Muscle of back (tissue), 11 donors: ENCODE results near the gene SPIRE2. TPM values are rescaled to one million over a fixed set of nuclear protein-coding genes. Genes with fewer than 3 reads are reported as not detected.
"Not testable (repeated sequence)": the region's sequence is repeated elsewhere in the genome, so short reads cannot be mapped to it uniquely, and the experiment has no call there.

Experiments used
- DNase-seq, 3 donors: peaks; one replicate each; pipeline versions ENCODE4 v3.0.0 to v3.0.0-alpha.2; 2013
- polyA plus RNA-seq, 10 donors: library from polyadenylated mRNA; unstranded; fragments of 120-200 nt; gene quantifications; one replicate each; pipeline ENCODE4 v1.2.1, GENCODE V29; 2013; ENCODE audit not compliant: insufficient read length in 10 of 10

The SPIRE2 gene
- polyA plus RNA-seq, 10 donors: 1.6 to 4.9 (median 2.7) TPM

- DNase-seq: not testable (repeated sequence)
Measured at GRCh38 chr16:89834813-89835363, 6.6 kb downstream of the SPIRE2 start.

DNA sequence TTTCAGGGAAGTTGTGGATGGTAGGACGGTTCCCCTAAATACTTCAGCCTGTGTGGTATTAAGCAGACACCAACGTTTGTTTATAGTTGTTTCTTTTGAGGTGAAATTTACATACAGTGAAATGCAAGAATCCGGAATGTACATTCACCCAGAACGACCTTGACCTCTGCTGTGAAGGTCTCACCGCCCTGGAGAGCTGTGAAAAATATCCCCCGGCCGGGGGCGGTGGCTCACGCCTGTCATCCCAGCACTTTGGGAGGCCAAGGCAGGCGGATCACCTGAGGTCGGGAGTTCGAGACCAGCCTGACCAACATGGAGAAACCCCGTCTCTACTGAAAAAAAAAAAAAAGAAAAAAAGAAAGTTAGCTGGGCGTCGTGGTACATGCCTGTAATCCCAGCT, 8.2 kb downstream of the SPIRE2 start:
- DNase-seq: not testable (repeated sequence)

DNA sequence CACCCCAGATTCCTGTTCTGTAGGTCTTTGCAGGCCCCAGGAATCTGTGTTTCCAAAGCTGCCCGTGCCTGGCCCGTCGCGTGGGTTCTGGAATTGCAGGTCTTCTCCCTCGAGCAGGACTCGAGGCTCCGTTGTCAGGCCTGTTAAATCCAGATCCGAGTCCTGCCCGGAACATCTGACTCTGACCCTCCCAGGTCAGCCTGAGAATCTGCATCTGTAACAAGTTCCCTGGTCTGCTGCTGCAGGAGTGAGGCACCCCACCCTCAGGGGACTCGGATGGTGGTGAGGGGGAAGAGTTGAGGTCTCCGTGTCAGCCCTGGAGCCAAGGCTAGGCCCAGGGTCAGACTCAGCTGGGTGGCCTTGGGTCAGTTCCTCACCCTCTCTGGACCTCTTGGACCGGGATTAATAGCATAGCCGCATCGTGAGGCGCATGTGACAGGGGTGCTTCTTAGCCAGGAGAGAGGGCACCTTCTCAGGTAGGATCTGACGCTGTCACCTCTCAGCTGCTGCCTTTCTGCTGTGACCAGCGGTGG, 8.8 kb downstream of the SPIRE2 start:
- no peak for DNase-seq

GRCh38 chr16:89841275-89841674, 13.0 kb downstream of the SPIRE2 start:
- DNase-seq: no peak

GRCh38 chr16:89842471-89843408, 14.5 kb downstream of the SPIRE2 start:
- DNase-seq: peak in 1 of 3 donors; percentile 66

DNA sequence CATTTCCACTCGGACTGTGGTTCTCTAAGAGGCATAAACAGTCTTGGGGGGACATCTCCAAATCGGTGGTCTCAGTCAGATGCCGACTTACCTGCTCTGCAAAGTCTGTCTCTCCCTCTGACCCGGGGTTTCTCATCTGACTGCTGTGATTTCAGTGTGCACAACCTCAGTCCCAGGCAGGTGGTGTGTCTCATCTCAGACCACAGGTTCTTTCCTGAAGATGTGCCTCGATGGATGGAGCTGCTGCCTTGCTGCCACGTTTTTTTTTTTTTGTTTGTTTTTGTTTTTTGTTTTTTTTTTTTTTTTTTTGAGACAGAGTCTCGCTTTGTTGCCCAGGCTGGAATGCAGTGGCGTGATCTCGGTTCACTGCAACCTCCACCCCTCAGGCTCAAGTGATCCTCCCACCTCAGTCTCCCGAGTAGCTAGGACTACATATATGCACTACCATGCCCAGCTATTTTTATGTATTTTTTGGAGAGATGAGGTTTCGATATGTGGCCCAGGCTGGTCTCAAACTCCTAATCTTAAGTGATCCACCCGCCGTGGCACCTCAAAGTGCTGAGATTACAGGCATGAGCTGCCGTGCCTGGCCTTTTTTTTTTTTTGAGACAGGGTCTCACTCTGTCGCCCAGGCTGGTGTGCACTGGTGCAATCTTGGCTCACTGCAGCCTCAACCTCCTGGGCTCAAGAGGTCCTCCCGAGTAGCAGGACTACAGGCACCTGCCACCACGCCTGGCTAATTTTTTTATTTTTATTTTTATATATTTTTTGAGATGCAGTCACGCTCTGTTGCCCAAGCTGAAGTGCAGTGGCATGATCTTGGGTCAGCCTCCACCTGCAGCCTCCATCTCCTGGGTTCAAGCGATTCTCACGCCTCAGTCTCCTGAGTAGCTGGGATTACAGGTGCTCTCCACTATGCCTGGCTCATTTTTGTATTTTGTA, 15.4 kb downstream of the SPIRE2 start:
- DNase-seq: no peak

- DNase-seq: no peak
Measured at GRCh38 chr16:89844739-89845339, 16.6 kb downstream of the SPIRE2 start.

DNA sequence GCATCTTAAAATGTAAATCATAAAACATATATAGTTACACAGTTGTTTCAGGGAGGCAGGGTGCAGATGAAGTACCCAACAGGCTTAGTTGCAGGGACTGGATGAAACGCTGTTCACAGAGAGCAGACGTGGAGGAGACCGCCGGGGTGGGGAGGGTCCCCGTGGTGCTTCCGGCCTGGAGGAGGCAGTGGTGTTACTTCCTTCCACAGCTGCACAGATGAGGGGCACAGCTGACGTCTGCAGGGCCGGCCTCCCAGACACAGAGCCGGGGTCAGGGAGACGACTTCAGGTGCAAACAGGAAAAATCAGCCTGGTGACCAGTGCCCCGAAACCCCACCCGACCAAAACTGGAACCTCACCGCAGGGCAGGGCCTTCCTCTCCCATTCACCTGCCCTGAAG, 17.1 kb downstream of the SPIRE2 start:
- no peak for DNase-seq

DNA sequence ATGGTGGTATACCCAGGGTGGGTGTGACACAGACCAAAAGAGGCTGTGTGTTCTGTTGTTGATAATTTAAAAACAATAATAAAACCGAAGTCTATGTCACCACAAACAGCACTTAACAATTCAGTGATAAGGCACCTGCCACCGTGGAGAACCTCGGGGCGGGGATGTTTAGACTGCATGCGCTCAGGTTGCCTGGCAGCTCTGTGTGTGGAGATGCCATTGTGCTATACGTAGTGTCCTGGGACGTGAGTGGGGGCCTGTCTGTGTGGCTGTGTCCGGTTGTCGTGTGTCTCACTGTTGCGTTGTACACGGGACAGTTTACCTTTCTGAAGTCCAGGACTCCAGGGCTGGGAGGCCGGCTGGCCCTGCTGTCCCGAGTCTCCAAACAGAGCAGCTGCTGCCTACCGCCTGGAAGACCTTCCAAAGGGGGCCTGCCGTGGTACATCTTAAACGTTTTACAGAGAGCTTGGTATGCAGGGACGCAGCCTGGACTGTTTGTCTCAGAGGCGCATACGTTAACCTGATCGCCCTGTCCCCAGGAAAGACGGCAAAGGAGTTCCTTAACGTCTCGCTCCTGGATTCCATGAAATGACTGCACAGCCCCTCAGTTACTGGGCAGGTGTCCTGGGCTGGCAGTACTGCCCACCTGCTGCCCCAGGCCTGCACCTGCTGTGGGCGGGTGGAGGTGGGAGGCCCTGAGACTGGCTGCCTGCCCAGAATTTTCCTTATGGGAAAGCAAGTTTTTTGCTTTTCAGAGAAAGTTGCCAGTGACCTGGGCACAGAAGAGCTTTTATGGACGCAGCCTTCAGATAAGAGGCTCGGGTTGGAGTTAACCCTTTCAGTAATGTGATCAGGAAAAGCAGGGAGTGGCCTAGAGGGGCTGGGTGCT, 19.0 kb downstream of the SPIRE2 start:
- no peak for DNase-seq

- DNase-seq: no peak
Measured at GRCh38 chr16:89847940-89848297, 19.6 kb downstream of the SPIRE2 start.

- DNase-seq: no peak
Measured at GRCh38 chr16:89848974-89849373, 20.7 kb downstream of the SPIRE2 start.

DNA sequence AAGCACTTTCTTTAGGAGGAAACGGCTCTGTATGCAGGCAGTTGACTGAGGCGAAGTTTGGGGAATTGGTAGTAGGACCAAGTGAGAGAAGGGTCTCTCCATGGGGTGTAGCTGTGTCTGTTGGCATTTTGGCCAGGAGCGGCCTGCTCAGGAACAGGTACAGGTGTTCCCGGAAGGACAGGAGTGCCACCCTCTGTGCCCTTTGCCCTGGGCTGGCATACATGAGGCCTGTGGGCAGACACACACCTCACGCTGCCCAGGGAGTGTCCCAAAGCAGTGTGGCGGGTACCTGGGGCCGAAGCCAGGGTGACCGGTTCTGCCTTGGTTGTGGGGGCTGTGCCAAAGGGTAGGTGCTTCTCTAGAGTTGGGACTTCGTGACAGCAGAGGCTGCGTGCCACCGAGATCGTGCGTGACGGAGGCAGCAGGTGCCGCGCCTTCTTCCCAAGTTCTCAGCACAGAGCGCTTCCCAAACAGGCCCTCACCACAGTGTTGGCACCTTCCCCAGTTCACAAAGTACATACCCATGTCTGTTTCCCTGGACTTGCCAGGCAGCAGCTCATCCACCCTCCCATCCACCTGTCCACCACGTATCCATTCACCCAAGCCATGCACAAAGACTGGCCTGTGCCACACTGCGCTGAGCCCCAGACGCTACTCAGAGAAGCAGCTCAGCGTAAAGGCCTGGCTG, 25.2 kb downstream of the SPIRE2 start:
- no peak for DNase-seq

- DNase-seq: no peak
Measured at GRCh38 chr16:89855301-89855945, 27.1 kb downstream of the SPIRE2 start.

DNA sequence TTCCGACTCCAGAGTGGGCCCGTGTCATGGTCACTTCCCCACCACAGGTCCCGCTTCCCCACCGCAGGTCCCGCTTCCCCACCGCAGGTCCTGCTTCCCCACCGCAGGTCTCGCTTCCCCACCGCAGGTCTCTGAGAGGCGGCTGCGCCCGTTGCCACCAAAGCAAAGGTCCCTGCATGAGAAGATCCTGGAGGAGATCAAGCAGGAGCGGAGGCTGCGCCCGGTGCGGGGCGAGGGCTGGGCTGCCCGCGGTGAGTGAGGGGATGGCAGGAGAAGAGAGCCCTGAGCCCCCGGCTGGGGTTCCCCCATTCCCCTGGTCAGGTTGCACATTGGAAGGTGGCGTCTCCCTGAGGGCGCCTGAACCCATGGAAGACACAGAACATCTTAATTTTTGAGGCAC, 27.7 kb downstream of the SPIRE2 start:
- DNase-seq: no peak

GRCh38 chr16:89858973-89859614, 30.8 kb downstream of the SPIRE2 start:
- no peak for DNase-seq

DNA sequence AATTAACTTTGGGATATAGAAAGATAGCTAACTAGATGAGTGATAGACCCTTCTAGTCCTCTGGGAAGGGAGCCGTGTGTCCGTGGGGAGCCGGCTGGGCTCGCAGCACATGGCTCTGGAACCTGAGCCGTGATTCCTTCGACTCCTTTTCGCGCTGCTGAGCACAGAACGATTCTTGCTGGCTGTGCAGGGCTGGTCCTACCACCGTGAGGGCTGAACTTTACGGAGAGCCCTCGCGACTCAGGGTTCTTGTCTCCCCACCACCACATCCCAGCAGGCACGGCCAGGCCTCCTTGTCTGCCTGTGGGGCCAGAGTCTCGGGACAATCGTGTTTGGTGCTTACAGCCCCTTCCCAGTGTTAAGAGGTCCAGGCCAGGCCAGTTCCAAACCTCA, 31.3 kb downstream of the SPIRE2 start:
- DNase-seq: no peak

DNA sequence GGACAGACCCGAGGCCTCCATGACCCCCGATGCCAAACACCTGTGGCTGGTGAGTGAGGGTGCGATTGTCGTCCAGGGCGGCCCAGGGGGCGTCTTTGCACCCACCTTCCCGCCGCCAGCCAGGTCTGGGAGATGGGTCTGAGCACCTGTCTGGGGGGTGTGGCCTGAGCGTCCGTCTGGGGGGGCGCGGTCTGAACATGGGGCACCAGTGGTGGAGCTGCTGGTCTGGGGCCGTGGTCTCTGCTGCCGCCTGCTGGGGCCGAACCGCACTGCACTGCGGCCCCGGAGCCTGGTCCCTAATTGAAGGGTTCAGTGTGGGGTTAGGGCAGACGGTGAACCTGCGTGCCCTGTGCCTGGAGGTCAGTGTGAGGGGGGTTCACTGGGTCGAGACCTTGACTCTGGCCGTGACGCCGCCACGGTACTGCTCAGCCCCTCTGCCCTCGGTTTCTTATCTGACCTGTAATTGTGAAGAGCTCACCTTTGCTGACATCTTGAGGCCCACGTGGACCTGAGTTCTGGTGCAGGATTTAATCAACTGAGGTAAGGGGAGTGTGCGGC, 32.6 kb downstream of the SPIRE2 start:
- DNase-seq: peak in 2 of 3 donors; percentile 38 to 57

DNA sequence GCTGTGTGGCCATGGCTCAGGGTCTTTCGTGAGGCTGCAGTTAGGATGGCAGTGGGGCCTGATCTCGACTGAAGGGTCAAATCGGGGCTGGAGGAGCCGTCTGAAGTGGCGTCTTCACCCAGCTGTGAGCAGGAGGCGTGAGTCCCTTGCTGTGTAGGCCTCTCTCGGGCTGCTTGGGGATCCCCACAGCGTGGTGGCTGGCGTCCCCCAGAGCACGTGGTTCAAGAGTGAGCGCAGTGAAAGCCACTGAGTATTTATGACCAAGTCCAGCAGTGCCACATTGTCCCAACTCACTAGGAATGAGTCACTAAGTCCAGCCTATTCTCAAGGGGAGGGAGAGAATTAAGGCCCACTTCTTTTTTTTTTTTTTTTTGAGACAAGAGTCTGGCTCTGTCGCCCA, 33.4 kb downstream of the SPIRE2 start:
- no peak for DNase-seq

DNA sequence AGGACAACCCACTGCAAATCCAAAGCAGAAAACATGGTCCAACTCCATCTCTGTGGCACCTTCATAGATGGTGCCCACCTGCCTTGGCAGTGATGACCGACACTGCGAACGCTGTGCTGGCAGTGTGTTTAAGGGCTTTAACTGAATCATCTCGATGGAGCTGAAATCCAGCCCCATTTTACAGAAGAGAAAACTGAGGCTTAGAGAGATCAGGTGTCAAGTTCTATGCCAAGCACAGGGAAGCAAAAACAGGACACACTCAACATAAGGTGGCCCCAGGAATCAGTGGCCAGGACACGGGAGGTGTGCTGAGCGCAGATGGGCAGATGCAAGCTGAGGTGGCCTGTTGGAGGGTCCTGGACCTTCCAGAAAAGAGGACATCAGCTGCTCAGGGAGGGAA, 34.5 kb downstream of the SPIRE2 start:
- DNase-seq: no peak
